Neural progenitor cell (in vitro differentiated cells): Measurements from ENCODE around the gene ATF3.

Source experiments
- EZH2 ChIP-seq: fragments of 200-600 bp; sonication (generic); IDR thresholded peaks from 2 replicates; pipeline ENCODE4 v1.6.1; 2017; ENCODE audit warnings: antibody characterized with exemption, mild to moderate bottlenecking, moderate library complexity
- EZH2phosphoT487 ChIP-seq: fragments of 200-600 bp; sonication (generic); IDR thresholded peaks from 2 replicates; pipeline ENCODE4 v1.6.1; 2017; ENCODE audit warnings: antibody characterized with exemption
- TF ChIP-seq, protein P1 (sequence below): fragments of 200-600 bp; sonication (generic); IDR thresholded peaks from 2 replicates; pipeline ENCODE4 v1.5.1; 2017; ENCODE audit warnings: antibody characterized with exemption, mild to moderate bottlenecking

DNA sequence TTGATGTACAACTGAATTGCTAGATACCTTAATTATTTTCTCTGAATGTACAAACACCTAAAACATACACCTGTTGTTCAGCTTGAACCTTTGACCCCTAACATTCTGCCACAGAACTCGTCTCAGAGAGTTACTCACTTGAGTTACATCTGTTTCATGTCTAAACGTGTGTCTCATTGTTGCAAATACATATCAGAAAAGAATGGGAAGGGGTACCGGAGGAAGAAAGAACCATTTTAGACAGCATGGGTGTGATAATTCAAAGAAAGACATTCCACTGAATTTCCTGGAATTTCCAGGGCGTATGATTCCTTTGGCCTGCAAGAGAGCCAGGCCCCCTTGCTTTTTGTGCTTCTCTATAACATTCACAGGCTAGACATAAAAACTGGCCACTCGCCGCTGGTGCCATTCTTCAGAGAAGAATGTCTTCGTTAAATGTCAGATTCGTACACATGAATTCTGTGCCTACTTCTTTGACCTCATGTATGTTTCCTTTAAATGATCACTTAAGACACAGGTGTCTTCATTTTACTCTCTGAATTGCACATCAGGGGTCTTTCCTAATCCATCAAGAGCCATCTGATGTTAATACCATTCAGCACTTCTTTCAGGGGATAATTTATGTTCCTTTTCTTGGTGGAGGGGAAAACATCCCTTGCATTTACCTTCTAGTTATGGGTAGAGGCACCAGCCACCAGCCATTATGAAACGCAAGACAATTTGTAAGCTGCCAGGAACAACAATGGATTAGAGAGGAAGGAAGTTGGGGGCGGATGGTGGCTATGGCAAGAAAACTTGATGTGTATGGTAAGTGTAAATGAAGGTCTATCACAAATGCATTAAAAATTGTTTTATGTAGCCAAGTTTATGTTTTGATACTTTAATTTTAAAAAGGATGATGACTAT, 12.7 kb downstream of the ATF3 start:
- no peak for TF ChIP-seq EZH2phosphoT487
- TF ChIP-seq, protein P1, sequence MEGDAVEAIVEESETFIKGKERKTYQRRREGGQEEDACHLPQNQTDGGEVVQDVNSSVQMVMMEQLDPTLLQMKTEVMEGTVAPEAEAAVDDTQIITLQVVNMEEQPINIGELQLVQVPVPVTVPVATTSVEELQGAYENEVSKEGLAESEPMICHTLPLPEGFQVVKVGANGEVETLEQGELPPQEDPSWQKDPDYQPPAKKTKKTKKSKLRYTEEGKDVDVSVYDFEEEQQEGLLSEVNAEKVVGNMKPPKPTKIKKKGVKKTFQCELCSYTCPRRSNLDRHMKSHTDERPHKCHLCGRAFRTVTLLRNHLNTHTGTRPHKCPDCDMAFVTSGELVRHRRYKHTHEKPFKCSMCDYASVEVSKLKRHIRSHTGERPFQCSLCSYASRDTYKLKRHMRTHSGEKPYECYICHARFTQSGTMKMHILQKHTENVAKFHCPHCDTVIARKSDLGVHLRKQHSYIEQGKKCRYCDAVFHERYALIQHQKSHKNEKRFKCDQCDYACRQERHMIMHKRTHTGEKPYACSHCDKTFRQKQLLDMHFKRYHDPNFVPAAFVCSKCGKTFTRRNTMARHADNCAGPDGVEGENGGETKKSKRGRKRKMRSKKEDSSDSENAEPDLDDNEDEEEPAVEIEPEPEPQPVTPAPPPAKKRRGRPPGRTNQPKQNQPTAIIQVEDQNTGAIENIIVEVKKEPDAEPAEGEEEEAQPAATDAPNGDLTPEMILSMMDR = no peak
- TF ChIP-seq EZH2 = no peak
